H1 (cell line): ENCODE results near the gene SP1.
"Not testable (repeated sequence)": the region's sequence is repeated elsewhere in the genome, so short reads cannot be mapped to it uniquely, and the experiment has no call there.

Experiments used
- CEBPB ChIP-seq: IDR thresholded peaks from 2 replicates; pipeline ENCODE4 v1.6.1; 2012; ENCODE audit warnings: low read depth, low read length
- CTCF ChIP-seq, 3 experiments: IDR thresholded peaks; 1 replicate in 2 of 3; 2 replicates in 1 of 3; pipeline versions ENCODE4 v1.5.1 to v1.6.1; 2011; ENCODE audit warnings: low read length in 3 of 3, mild to moderate bottlenecking in 3 of 3, inconsistent platforms in 2 of 3, low read depth in 1 of 3, moderate library complexity in 1 of 3; ENCODE audit not compliant: insufficient read depth in 1 of 3; ENCODE audit errors: control extremely low read depth in 1 of 3
- POLR2A ChIP-seq, 2 experiments: IDR thresholded peaks; 1 replicate in 1 of 2; 2 replicates in 1 of 2; pipeline ENCODE4 v1.6.1; 2011; ENCODE audit warnings: low read depth in 2 of 2, low read length in 2 of 2, mild to moderate bottlenecking in 2 of 2; ENCODE audit errors: control extremely low read depth in 1 of 2
- POLR2AphosphoS5 ChIP-seq: IDR thresholded peaks from 2 replicates; pipeline ENCODE4 v1.6.1; 2011; ENCODE audit warnings: low read depth, low read length
- SP2 ChIP-seq: IDR thresholded peaks from 2 replicates; pipeline ENCODE4 v1.6.1; 2012; ENCODE audit warnings: mild to moderate bottlenecking, low read length, inconsistent platforms
- TBP ChIP-seq: IDR thresholded peaks from 2 replicates; pipeline ENCODE4 v1.6.1; 2011; ENCODE audit warnings: low read depth, low read length, improper control_type of control experiment

- not testable (repeated sequence) for TF ChIP-seq CTCF (IDR thresholded peaks at IDR 0.05; ENCODE audit: control extremely low read depth in 1 of 3, insufficient read depth in 1 of 3, low read depth in 1 of 3, low read length in 3 of 3); CEBPB; TBP; POLR2A (IDR thresholded peaks at IDR 0.05; ENCODE audit: control extremely low read depth in 1 of 2, low read depth in 2 of 2, low read length in 2 of 2); SP2; POLR2AphosphoS5
Observed at GRCh38 chr12:53417291-53417816, 37.4 kb downstream of the SP1 start.
